ENCODE data around the gene COL15A1.
"Not testable (repeated sequence)": the region's sequence is repeated elsewhere in the genome, so short reads cannot be mapped to it uniquely, and the experiment has no call there.

- not testable (repeated sequence) for TF ChIP-seq EP300, CTCF (IDR thresholded peaks at IDR 0.05)
Measured at GRCh38 chr9:99099806-99100585, 156.3 kb downstream of the COL15A1 start.

Data from tibial nerve (tissue), 4 donors.